ENCODE data around the gene FBN2.

The FBN2 gene

GRCh38 chr5:128538000-128538249 is at the start of gene FBN2:
FBN2 (minus strand) TSS chr5:128538245; CDS start chr5:128537603, 642 bp downstream.
- DNase-seq (ENCODE audit: low read depth), result no peak

- no peak for DNase-seq (ENCODE audit: low read depth)
Observed at GRCh38 chr5:128587275-128587674, 49.2 kb upstream of the FBN2 start.

GRCh38 chr5:128586848-128587247 is 48.8 kb upstream of the FBN2 start:
- DNase-seq (ENCODE audit: low read depth), result no peak

- DNase-seq (ENCODE audit: low read depth), result no peak
Observed at GRCh38 chr5:128579639-128580038, 41.6 kb upstream of the FBN2 start.

DNA sequence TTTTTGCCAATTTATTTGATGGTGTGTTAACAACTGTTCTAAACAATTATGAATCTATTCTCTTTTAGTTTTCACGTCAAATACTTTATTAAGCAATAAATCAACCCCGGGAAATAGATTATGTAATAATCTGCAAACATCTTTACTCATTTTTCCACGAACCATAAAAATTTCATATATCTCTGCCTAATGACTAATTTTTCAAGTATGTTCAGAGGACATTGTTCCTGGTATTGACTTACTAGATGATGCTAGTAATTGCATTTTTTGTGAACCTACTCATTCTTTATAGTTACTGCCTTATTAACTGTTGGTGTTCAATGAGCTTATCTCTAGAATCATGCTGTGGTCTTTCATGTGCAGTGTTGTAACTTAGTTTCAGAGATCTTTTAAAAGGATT is 41.0 kb upstream of the FBN2 start:
- DNase-seq (ENCODE audit: low read depth), result no peak

DNA sequence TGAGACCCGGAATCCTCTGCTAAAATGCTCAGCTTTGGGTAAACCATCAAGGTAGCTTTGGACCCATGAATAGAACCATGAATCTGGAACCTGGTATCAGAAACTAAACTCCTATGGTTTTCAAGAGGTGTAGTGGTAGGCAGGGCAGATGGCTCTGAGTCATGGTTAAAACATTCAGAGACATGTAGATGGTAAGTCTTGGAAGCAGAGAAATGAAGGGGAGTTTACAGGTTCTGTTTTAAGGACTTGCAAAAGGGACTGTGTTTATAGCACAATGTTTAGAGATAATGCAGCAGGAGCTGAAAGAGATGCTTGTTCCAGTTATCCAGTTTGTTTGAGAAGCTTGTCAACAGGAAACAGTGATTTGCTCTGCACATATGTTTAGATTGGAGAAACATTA is 36.0 kb upstream of the FBN2 start:
- no peak for DNase-seq (ENCODE audit: low read depth)

DNA sequence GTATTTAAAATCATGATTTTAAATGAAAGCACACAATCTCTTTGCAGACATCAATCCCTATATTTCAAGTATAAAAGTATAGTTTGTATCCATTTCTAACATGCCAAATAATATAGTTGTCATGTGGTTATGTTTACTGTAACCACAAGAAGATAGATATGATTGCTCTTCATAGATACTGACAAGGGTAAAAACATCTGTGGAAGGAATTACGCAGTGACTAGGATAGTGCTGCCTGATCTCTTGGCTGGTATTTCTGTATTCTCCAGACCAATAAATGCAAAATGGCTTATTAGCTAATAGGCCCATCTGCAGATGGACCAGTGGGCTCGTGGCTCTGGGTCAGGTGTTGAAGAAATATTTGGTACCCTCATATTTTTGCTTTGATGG is 34.9 kb upstream of the FBN2 start:
- no peak for DNase-seq (ENCODE audit: low read depth)

DNA sequence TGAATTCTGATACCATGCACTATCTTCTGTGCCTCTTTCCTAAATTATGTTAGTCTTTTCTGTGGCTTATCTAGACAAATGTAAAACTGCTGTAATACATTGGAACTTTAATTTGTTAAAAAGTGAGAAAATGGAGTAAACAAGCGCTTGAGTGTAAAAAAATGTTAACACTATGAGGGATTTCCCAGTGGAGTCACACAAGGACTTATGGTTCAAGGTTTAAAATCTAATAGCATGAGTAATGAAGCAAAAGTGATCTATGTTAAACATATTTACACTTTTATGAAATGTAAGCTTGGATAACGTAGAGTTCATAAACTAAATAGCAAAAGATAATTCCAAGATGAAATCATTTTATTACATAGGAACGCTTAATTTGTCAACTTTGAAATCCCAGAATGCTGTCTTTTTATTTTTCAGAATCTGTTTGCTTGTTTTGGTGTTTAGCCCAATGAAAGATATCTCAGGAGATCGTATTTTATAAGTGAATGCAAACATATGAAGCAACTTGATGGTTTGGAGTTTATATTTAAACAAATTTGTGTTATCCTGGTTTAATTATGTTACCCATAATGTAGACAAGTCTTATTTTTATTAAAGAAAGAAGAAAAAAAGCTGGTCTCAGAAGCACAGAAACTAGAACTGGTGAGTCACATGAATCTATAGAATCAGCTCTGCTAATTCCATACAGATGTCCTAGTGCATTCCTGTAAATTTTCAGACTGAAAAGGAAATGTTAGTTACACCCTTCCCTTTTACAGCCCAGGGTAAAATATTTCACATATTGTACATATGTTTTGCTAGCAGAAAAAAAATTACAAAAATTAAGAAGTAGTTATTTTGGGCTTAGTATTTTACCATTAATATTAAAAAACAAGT is 34.2 kb upstream of the FBN2 start:
- no peak for DNase-seq (ENCODE audit: low read depth)

GRCh38 chr5:128566178-128566577 is 28.1 kb upstream of the FBN2 start:
- DNase-seq (ENCODE audit: low read depth), result no peak

DNA sequence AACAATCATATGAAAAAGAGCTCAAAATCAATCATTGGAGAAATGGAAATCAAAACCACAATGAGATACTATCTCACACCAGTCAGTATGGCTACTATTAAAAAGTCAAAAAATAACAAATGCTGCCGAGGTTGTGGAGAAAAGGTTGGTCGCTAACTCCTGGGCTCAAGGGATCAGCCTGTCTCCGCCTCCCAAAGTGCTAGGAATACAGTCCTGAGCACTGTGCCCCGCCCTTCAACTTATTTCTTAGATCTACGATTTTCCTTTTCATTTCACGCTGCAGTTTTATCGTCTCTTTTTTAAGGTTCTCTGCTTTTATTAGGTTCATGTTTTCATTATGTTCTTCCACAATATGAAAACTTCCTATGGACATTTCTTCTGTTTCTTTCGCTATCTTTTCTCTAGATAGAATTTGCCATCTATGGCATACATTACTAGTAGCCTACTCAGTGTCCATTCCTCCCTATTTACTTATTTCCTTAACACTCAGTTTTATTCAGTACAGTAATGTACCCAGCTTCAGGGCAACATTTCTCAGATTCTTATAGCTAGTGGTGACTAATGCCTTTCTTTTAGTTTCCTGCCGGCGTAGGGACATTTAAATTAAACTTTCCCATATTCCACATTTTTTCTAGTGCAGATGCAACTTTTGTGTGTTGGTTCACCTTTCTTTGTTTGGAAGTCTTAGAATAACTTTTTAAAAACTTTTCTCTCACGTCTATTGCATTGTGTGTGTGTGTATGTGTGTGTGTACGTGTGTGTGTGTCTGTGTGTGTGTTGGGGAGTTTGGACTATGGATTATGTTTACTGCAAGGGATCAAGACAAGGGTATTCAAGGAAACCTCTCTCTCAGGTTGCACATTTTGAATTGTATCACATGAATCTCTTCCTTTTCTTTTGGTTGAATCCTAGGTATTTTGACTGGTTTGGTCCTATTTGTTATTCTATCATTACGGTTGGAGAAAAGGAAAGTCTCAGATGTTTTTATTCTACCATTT is 21.6 kb upstream of the FBN2 start:
- DNase-seq (ENCODE audit: low read depth), result no peak

DNA sequence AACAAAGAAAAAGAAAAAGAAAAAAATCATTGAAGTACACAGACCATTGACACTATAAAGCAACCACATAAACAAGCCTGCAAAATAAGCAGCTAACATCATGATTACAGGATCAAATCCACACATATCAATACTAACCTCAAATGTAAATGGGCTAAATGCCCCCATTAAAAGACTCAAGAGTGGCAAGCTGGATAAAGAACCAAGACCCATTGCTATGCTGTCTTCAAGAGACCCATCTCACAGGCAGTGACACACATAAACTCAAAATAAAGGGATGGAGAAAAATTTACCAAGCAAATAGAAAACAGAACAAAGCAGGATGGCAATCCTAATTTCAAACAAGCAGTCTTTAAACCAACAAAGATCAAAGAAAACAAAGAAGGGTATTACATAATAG is 15.7 kb upstream of the FBN2 start:
- DNase-seq (ENCODE audit: low read depth), result no peak

DNA sequence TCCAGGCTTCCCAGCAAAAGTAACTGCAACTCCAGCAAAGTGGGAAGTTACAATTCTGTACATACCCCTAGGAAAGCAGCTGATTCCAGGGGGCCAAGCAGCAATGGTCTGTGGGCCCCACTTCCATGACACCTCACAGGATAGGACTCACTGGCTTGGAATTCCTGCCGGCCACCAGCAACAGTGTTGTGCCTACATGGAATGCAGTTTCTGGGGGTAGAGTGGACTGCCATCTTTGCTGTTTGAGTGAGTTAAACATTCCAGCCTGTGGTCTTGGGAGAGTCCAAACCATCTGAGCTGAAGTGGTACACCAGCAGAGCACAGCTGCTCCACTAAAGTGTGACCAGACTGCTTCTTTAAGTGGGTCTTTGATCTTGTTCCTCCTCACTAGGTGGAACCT is 13.4 kb upstream of the FBN2 start:
- DNase-seq (ENCODE audit: low read depth), result no peak

GRCh38 chr5:128549496-128549895 is 11.5 kb upstream of the FBN2 start:
- no peak for DNase-seq (ENCODE audit: low read depth)

- no peak for DNase-seq (ENCODE audit: low read depth)
Observed at GRCh38 chr5:128546658-128547281, 8.7 kb upstream of the FBN2 start.

GRCh38 chr5:128541385-128541784 is 3.3 kb upstream of the FBN2 start:
- no peak for DNase-seq (ENCODE audit: low read depth)

DNA sequence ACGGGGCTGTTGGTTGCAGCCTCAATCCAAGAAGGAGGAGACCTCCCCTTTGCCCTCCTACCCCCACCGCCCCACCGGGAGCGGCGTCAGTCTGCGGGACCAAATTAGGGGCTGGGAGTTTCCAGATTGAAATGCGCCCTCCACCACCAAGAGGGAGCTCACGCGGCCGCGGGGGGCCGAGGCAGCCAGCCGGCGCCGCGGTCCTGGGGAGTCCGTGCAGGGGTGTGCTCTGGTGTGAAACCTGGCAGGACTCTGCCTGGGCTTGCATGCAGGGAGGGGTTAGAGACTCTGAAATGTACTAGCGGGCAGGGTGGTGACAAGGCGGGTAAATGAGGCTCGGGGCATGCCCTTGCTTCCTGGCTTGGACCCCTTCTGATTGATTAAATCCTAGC is 989 bp upstream of the FBN2 start:
- no peak for DNase-seq (ENCODE audit: low read depth)

DNA sequence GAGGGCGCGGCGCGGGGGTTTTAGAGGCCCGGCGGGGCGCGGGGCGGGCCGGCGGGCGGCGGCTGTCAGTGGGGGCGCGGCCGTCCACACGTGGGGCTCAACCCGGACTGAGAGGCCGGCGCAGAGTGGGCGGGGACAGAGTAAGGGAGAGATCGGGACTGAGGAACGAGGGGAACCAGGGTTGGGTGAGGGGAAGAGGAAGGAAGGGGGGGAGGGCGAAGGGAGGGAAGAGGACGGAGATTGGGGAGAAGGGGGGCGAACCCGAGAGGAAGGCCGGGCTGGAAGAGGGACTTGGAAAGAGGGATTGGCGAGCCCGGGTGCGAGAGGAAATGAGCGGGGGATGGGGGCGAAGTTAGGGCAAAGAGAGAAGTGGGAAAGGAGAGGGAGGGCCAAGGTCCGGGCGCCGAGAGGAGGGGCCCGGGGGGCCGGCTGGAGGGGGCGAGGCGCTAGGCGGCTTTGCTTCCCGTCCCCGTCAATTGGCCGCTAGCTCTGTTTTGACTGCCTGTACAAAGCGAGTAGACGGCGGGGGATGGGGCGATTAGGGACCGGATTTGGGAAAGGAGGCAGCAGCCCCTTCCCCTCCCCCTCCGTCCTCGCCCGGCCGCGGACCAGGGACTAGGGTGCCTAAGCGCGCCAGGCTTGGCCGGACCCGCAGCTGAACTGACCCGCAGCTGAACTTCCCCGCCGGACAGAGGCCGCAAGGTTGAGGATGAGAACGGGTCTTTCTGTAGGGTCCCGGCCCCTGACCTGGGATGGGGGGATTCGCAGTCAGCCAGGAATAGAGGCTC is 399 bp upstream of the FBN2 start:
- DNase-seq (ENCODE audit: low read depth), result no peak

DNA sequence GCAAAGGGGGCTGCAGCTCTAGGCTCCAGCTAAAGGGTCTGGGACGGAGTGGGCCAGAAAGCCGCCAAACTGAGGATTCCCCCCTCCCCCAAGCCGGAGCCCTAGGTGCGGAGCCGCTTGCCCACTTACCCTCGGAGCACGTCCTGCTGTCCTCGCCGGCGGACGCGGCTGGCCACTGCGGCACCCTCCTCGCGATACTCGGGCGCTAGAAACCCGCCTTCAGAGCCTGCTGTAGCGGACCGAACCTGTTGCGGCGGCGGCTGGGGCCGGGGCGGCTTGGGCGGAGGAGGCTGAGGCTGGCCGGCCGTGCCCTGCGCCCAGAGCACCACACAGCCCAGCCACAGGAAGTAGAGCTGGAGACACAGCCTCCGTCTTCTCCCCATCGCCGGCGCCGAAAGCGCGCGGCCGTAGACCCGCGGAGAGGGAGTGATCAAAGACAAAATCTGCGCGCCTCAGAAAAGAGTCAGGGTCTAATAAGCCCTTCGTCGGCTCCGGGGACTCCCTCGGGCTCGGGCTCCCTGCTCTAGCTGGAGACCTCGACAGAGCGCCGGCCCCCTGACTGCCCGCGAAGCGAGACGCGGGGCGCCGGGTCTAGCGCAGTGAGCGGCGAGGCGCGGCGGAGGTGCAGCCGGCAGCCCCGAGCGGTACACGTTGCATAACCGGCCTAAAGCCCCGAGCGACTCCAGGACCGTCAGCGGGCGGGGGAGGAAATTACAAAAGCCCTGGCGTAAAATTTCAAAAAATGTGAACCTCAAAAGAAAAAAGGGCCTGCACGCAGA is 635 bp downstream of the FBN2 start:
- no peak for DNase-seq (ENCODE audit: low read depth)

- DNase-seq (ENCODE audit: low read depth), result no peak
Observed at GRCh38 chr5:128536254-128537220, 1.5 kb downstream of the FBN2 start.

- no peak for DNase-seq (ENCODE audit: low read depth)
Observed at GRCh38 chr5:128535251-128535650, 2.8 kb downstream of the FBN2 start.

Data from CMK (cell line).